ENCODE measurements around the gene RNPS1.
A peak's percentile ranks its signal among the peaks of the same experiment; 100 is the strongest.

RNPS1 gene

DNA sequence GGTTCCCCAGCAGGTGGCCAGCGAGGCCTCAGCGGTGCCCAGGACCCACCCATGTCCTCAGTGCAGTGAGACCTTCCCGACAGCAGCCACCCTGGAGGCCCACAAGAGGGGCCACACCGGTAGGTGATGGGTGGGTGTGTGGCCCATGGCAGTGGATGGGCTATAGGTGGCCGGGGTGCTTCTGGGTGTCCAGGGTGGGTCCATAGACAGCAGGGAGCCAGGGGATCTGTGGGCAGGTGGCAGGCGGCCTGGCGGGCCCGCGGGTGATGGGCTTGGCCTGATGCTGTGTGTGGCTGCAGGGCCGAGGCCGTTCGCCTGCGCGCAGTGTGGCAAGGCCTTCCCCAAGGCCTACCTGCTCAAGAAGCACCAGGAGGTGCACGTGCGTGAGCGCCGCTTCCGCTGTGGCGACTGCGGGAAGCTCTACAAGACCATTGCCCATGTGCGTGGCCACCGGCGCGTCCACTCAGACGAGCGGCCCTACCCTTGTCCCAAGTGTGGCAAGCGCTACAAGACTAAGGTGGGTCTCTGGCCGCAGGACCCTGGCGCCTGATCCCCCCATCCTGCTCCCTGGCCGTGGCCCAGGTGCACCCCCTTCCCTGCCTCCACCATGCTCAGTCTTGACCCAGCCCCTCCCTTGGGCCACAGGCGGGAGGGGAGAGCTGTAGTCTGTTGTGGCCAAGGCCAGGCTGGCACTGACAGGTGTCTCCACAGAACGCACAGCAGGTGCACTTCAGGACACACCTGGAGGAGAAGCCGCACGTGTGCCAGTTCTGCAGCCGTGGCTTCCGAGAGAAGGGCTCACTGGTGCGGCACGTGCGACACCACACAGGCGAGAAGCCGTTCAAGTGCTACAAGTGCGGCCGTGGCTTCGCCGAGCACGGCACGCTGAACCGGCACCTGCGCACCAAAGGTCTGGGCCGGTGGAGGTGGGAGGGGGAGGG lies 33.8 kb downstream of the RNPS1 start:
- H3K27ac Mint-ChIP-seq (ENCODE audit: low read depth): no peak overlapping the region
- H3K9me3 Mint-ChIP-seq: no peaks in the 10 kb centered on the region
- DNase-seq (ENCODE audit: low spot score in 2 of 2) (no peak), ATAC-seq (replicated peaks; ENCODE audit: extremely low read depth, poor library complexity, severe bottlenecking) (no peak)
- H3K4me3 Mint-ChIP-seq: no peak overlapping the region
- H3K27me3 Mint-ChIP-seq: no peaks in the 10 kb centered on the region
- H3K4me1 Mint-ChIP-seq: no peaks in the 10 kb centered on the region
- H3K36me3 Mint-ChIP-seq (ENCODE audit: insufficient read depth): peaks cover 7% of the 10 kb centered on the region

DNA sequence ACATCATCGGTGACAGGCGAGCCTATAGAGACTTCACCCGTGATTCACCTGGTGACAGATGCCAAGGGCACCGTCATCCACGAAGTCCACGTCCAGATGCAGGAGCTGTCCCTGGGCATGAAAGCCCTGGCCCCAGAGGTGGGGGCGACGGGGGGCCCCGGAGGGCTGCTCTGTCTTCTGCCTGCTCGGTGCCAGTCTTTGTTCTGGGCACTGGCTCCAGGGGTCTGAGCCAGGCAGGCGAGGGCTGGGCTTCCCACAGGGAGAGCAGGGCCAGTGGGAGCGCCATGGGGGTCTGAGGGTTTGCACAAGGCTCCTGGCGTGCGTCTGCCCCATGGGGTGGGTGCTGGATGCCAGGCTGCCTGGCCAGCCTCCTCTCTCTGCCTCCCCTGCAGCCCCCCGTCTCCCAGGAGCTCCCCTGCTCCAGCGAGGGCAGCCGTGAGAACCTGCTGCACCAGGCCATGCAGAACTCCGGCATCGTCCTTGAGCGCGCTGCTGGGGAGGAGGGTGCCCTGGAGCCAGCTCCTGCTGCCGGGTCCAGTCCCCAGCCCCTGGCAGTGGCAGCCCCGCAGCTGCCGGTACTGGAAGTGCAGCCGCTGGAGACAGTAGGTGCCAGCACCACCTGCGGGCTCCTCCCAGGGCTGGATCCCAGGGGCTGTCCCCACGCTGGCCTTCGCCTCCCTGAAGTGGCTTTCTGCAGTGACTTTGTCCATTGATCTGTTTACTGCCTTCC lies 34.7 kb downstream of the RNPS1 start:
- Mint-ChIP-seq H3K27me3 (no peaks in the 10 kb centered on the region), H3K9me3 (no peaks in the 10 kb centered on the region), H3K4me1 (no peaks in the 10 kb centered on the region), H3K27ac (ENCODE audit: low read depth) (no peak overlapping the region), H3K36me3 (ENCODE audit: insufficient read depth) (peaks cover 7% of the 10 kb centered on the region), H3K4me3 (no peak overlapping the region)
- no peak for ATAC-seq (replicated peaks; ENCODE audit: extremely low read depth, poor library complexity, severe bottlenecking)
- no peak for DNase-seq (ENCODE audit: low spot score in 2 of 2)

DNA sequence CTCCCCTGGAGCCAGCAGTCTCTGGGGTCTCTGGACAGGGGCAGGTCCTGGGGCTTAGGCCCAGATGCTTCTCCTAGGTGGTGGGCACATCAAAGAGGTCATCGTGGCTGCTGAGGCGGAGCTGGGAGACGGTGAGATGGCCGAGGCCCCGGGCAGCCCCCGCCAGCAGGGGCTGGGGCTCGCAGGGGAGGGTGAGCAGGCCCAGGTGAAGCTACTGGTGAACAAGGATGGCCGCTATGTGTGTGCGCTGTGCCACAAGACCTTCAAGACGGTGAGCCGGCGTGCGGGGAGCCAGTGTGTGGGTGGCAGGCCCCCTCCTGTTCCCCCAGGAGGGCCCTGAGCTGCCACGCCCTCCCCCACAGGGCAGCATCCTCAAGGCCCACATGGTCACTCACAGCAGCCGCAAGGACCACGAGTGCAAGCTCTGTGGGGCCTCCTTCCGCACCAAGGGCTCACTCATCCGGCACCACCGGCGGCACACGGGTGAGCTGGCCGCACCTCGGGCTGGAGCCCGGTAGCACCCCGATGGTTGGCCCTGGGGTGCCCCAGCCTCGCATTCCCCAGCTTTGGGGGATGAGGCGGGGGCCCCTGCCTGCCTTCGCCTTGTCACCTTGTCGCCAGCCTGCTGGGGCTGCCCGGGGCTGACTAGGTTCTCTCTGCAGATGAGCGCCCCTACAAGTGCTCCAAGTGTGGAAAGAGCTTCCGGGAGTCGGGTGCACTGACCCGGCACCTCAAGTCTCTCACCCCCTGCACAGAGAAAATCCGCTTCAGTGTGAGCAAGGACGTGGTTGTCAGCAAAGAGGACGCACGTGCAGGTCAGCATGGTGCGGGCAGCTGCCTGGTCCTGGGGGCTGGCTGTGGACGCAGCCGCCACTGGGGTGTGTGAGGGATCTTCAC lies 35.6 kb downstream of the RNPS1 start:
- DNase-seq (ENCODE audit: low spot score in 2 of 2) (no peak), ATAC-seq (replicated peaks; ENCODE audit: extremely low read depth, poor library complexity, severe bottlenecking) (no peak)
- Mint-ChIP-seq H3K36me3 (ENCODE audit: insufficient read depth) (peaks cover 7% of the 10 kb centered on the region), H3K27ac (ENCODE audit: low read depth) (no peak overlapping the region), H3K9me3 (no peaks in the 10 kb centered on the region), H3K27me3 (no peaks in the 10 kb centered on the region), H3K4me3 (no peak overlapping the region), H3K4me1 (no peaks in the 10 kb centered on the region)

DNA sequence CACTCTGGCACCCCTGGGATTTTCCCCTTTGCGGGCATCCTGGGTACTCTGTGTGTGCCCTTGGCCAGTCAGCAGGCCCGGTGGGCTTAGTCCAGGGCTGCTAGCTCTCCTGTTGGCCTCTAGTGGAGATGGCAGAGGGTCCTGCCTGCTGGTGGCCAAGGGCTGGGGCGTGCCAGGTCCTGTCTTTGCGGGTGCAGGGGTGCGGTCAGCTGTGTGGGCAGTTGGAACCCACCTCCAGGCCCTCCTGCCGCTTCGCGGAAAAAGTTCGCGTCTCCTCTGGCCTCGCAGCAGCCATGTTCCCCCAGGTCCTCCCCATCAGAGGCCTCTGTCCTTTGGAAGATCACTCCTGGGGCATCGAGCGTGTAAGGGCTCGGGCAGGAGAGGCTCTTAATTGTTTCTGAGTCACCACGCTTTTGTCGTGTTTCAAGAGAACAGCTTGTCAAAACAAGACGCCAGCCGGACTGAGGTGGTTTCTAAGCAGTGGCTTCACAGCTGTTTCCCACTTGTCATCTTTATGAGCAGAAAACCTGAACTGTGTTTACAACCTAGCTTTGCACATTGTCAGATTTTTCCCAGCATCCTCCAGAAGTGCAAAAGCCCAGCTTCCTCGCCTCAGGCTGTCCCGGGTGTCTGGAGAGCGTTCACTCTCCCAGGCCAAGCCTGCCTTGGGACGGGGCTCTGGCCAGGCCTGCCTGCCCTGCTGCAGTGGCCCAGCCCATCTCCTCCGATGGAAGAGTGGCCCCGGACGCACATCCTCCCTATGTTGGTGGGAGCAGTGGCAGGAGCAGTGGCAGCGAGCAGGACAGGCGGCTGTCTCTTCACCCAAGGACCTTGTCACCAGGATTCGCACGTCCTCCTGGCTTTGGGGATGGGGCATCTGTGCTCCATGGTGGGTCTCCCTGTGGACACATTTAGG lies 36.7 kb downstream of the RNPS1 start:
- ATAC-seq (replicated peaks; ENCODE audit: extremely low read depth, poor library complexity, severe bottlenecking): no peak
- no peak for DNase-seq (ENCODE audit: low spot score in 2 of 2)
- Mint-ChIP-seq H3K9me3 (no peaks in the 10 kb centered on the region), H3K4me3 (no peak overlapping the region), H3K27ac (ENCODE audit: low read depth) (peak overlapping the region; percentile 29), H3K4me1 (peaks cover 4% of the 10 kb centered on the region), H3K36me3 (ENCODE audit: insufficient read depth) (peaks cover 7% of the 10 kb centered on the region), H3K27me3 (no peaks in the 10 kb centered on the region)

DNA sequence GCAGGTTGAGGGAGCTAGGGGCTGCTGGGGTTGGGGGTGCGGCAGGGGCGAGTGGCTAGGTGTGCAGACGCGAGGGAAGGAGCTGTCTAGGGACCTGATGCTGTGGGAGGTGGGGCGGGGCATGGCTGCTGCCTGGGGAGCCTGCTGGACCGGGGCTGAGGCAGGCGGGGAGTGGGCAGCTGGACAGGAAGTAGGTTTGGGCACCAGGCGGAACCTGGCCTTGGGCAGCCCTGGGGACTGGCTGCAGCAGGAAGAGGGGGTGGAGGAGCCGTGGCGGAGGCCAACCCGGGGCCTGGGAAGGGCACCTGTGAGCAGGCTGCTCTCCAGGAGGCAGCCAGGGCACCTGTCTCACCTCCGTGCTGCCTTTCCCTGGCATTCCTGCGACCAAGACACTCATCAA lies 37.5 kb downstream of the RNPS1 start:
- Mint-ChIP-seq H3K4me3 (no peak overlapping the region), H3K27me3 (no peaks in the 10 kb centered on the region), H3K4me1 (peaks cover 8% of the 10 kb centered on the region), H3K27ac (ENCODE audit: low read depth) (peak overlapping the region; percentile 29), H3K9me3 (no peaks in the 10 kb centered on the region), H3K36me3 (ENCODE audit: insufficient read depth) (peaks cover 7% of the 10 kb centered on the region)
- ATAC-seq (replicated peaks; ENCODE audit: extremely low read depth, poor library complexity, severe bottlenecking): no peak
- DNase-seq (ENCODE audit: low spot score in 2 of 2): no peak

DNA sequence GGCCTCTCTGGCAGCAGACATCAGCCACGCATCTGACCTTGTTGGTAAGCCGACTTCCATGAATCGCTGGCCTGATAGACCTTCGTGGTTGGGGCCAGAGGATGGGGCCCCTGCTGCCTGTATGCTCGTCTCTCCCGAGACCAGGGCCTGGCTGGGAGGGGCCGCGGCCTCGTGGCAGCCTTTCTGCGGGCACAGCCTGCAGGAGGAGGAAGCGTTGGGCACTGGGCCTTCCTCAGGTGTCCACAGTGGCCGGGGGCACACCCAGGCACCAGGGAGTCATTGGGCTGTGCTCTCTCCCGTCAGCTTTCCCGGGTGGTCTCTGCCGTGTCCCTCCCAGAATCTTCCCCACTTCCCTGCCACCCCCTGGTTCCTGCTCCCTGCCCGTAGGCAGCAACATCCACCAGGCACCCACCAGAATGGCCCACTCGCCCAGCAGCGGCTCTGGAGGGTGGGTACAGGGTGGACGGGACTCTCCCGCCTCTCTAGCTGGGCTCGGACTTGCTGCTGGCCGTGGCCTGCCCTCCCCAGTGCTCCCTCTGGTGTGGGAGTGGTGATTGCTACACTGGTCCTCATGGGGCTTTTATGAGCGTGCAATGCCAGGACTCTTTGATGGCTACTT lies 38.2 kb downstream of the RNPS1 start:
- DNase-seq (ENCODE audit: low spot score in 2 of 2): no peak
- Mint-ChIP-seq H3K36me3 (ENCODE audit: insufficient read depth) (peaks cover 7% of the 10 kb centered on the region), H3K9me3 (no peaks in the 10 kb centered on the region), H3K27me3 (no peaks in the 10 kb centered on the region), H3K27ac (ENCODE audit: low read depth) (peak overlapping the region; percentile 29), H3K4me1 (peaks cover 8% of the 10 kb centered on the region), H3K4me3 (no peak overlapping the region)
- no peak for ATAC-seq (replicated peaks; ENCODE audit: extremely low read depth, poor library complexity, severe bottlenecking)

DNA sequence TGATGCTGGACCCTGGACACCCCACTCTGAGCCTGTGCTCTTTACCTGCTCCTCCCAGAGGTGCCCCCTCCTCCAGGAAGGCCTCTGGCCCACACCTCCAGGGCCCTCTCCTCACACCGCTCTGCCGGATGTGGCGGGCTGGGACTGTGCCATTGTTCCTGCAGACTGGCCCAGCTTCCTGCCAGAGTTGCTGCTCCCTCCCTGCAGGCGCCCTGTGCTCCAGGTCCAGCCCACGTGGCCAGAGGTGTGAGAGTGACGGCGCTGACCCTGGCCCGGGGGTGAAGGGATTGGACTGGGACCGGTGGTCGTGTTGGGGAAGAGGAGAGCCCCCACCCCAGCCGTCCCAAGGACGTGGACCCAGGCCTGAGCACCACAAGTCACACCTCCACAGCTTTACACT lies 38.8 kb downstream of the RNPS1 start:
- DNase-seq (ENCODE audit: low spot score in 2 of 2): no peak
- H3K4me1 Mint-ChIP-seq: peaks cover 8% of the 10 kb centered on the region
- no peak overlapping the region for H3K27ac Mint-ChIP-seq (ENCODE audit: low read depth)
- H3K4me3 Mint-ChIP-seq: no peak overlapping the region
- H3K9me3 Mint-ChIP-seq: no peaks in the 10 kb centered on the region
- H3K27me3 Mint-ChIP-seq: no peaks in the 10 kb centered on the region
- no peak for ATAC-seq (replicated peaks; ENCODE audit: extremely low read depth, poor library complexity, severe bottlenecking)
- peaks cover 8% of the 10 kb centered on the region for H3K36me3 Mint-ChIP-seq (ENCODE audit: insufficient read depth)

DNA sequence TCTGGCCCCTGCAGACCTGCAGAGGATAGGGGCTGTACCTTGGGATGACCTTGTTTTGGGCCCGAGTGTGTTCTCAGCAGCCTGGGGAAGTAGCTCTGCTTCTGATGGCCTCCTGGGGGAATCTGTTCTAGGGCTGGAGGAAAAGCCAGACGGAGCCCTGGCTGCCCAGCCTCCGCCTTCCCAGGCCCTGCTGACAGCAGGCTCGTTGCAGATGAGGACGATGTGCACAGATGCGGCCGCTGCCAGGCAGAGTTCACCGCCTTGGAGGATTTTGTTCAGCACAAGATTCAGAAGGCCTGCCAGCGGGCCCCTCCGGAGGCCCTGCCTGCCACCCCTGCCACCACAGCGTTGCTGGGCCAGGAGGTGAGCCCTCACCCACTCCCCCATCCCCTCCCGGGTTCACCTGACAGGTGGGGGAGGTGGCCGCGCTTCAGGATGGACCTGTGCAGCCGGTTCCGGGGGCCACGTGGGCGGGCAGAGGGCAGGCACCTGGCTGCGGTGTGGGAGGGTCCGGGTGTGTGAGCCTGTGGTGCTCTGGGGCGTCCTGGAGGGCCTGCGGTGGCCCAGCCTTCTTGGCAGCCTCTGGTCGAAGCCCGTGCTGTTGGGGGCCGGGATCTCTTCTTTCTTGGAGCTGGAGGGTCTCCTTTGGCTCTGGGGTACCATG lies 39.6 kb downstream of the RNPS1 start:
- H3K27ac Mint-ChIP-seq (ENCODE audit: low read depth): no peak overlapping the region
- no peaks in the 10 kb centered on the region for H3K27me3 Mint-ChIP-seq
- no peaks in the 10 kb centered on the region for H3K9me3 Mint-ChIP-seq
- H3K4me3 Mint-ChIP-seq: no peak overlapping the region
- no peak for DNase-seq (ENCODE audit: low spot score in 2 of 2)
- no peak for ATAC-seq (replicated peaks; ENCODE audit: extremely low read depth, poor library complexity, severe bottlenecking)
- H3K36me3 Mint-ChIP-seq (ENCODE audit: insufficient read depth): peaks cover 9% of the 10 kb centered on the region
- H3K4me1 Mint-ChIP-seq: peaks cover 8% of the 10 kb centered on the region

DNA sequence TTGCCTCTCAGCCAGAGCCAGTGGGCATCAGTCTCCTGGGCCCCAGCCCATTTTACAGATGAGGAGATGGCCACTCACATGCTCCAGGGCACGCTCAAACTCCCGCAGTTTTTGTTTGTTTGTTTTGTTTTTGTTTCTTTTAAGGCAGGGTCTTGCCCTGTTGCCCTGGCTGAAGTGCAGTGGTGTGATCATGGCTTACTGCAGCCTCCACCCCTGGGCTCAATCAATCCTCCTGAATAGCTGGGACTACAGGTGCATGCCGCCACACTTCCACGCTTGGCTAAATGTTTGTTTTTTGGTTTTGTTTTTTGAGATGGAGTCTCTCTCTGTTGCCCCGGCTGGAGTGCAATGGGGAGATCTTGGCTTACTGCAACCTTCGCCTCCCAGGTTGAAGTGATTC lies 41.0 kb downstream of the RNPS1 start:
- no peaks in the 10 kb centered on the region for H3K9me3 Mint-ChIP-seq
- H3K4me1 Mint-ChIP-seq: peaks cover 8% of the 10 kb centered on the region
- H3K36me3 Mint-ChIP-seq (ENCODE audit: insufficient read depth): peaks cover 5% of the 10 kb centered on the region
- no peak for ATAC-seq (replicated peaks; ENCODE audit: extremely low read depth, poor library complexity, severe bottlenecking)
- no peaks in the 10 kb centered on the region for H3K27me3 Mint-ChIP-seq
- no peak overlapping the region for H3K4me3 Mint-ChIP-seq
- no peak overlapping the region for H3K27ac Mint-ChIP-seq (ENCODE audit: low read depth)
- DNase-seq (ENCODE audit: low spot score in 2 of 2): no peak

DNA sequence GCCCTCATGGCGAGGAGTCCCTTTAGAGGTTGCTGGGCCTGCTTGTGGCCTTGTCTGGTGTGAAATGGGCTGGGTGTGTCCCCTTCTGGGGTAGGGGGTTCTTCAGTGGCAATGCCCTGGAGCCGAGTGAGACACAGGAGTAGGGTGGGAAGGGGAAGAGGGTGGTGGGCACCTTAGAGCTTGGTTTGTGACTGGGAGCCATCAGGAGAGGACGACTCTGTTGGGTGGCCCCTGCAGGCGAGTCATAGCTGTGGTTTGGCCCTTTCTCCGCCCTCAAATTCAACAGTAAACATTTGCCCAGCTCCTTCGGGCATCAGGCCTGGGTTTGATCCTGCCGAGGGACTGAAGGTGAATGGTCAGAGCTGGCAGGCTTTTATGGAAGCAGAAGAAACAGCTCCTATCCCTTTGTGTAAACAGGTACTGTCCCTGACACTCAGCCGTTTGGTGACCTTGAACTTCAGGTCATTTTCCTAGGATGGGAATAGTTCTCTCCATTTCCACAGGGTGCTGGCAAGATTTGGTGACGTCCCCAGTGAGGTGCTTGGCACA lies 41.6 kb downstream of the RNPS1 start:
- Mint-ChIP-seq H3K36me3 (ENCODE audit: insufficient read depth) (peaks cover 5% of the 10 kb centered on the region), H3K4me3 (no peak overlapping the region), H3K27ac (ENCODE audit: low read depth) (no peak overlapping the region), H3K4me1 (peaks cover 8% of the 10 kb centered on the region), H3K27me3 (no peaks in the 10 kb centered on the region), H3K9me3 (no peaks in the 10 kb centered on the region)
- ATAC-seq (replicated peaks; ENCODE audit: extremely low read depth, poor library complexity, severe bottlenecking): no peak
- DNase-seq (ENCODE audit: low spot score in 2 of 2): no peak

Measured in central memory CD8-positive, alpha-beta T cell (primary cell).